Gastrocnemius medialis (tissue), 4 donors: ENCODE measurements around the gene FBXL19.

Experiments used
- POLR2A ChIP-seq, 2 donors: fragments of 450-650 bp; IDR thresholded peaks; one replicate each; pipeline ENCODE4 v1.6.1; 2017; ENCODE audit warnings: antibody characterized with exemption in 2 of 2, mild to moderate bottlenecking in 2 of 2, moderate library complexity in 2 of 2
- TF ChIP-seq, protein P1 (sequence below), 5 experiments: fragments of 450-650 bp in 3 of 5; fragments of 200-600 bp in 2 of 5; sonication (generic) in 2 of 5; IDR thresholded peaks in 4 of 5; conservative IDR thresholded peaks in 1 of 5; 1 replicate in 4 of 5; 2 replicates in 1 of 5; pipeline ENCODE4 v1.5.1; 2016 to 2019; ENCODE audit warnings: antibody characterized with exemption in 5 of 5, mild to moderate bottlenecking in 3 of 5, moderate library complexity in 3 of 5

GRCh38 chr16:30944352-30944751 is 21.0 kb downstream of the FBXL19 start:
- TF ChIP-seq, protein P1, sequence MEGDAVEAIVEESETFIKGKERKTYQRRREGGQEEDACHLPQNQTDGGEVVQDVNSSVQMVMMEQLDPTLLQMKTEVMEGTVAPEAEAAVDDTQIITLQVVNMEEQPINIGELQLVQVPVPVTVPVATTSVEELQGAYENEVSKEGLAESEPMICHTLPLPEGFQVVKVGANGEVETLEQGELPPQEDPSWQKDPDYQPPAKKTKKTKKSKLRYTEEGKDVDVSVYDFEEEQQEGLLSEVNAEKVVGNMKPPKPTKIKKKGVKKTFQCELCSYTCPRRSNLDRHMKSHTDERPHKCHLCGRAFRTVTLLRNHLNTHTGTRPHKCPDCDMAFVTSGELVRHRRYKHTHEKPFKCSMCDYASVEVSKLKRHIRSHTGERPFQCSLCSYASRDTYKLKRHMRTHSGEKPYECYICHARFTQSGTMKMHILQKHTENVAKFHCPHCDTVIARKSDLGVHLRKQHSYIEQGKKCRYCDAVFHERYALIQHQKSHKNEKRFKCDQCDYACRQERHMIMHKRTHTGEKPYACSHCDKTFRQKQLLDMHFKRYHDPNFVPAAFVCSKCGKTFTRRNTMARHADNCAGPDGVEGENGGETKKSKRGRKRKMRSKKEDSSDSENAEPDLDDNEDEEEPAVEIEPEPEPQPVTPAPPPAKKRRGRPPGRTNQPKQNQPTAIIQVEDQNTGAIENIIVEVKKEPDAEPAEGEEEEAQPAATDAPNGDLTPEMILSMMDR (IDR thresholded peaks at IDR 0.05 in 4 of 5, conservative IDR thresholded peaks at IDR 0.05 in 1 of 5), result no peak
- no peak for TF ChIP-seq POLR2A (IDR thresholded peaks at IDR 0.05)
